ENCODE results near the gene PHPT1. TPM values are rescaled to one million over a fixed set of nuclear protein-coding genes. Genes with fewer than 3 reads are reported as not detected.
"Not testable (repeated sequence)": the region's sequence is repeated elsewhere in the genome, so short reads cannot be mapped to it uniquely, and the experiment has no call there.

PHPT1 gene
- total and polyA plus RNA-seq, 2 experiments from 2014 or later = 86.2 to 437 TPM

DNA sequence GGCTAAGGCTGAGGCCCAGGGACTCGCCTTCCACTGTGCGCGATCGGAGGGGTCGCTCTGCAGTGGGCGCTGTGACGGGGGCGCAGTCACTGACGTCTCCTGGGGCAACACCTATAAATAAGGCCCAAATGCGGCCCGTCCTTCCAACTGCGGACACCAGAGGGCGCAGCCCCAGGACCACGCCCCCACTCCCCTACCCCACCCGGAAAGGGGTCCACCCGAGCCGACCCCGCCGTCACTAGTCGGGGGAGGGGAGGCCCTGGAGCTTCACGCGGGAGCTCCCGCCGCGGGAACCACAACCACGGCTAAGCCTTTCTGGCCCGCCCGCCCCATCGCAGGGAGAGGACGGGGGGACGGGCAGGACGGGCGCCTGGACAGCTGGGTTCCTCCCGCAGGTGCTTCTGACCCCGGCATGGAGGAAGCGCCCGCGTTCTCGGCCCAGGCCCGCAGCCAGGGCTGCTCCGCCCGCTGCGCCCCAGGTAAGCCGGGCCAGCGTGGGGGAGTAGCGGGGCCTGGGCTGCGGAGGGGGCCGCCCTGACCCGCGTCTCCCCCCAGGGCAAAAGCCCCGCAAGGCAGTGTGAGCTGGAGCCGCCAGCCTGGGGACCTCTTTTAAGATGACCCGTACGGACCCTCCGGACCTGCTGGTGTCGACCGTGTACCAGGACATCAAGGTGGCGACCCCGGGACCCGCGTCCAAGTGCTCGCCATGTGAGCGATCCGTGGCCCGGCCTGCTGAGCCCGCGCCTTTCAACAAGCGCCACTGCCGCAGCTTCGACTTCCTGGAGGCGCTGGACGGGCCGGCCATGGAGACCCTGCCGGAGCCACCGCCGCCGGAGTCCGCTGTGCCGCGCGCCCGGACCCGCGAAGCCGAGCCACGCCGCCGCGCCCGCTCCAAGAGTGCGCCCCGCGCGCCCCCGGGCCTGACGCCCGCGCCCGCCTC, 5.1 kb upstream of the PHPT1 start:
- H3K79me2 ChIP-seq (replicated peaks; ENCODE audit: insufficient read depth); H3K36me3 ChIP-seq (ENCODE audit: insufficient read depth); H2AFZ ChIP-seq; H3K36me3 Mint-ChIP-seq (ENCODE audit: low read depth); H3K9me3 Mint-ChIP-seq; H4K20me1 ChIP-seq (replicated peaks; ENCODE audit: insufficient read depth); H3K9me2 ChIP-seq (ENCODE audit: insufficient read depth); H3K27ac ChIP-seq (ENCODE audit: low read depth); H3F3A ChIP-seq (replicated peaks; ENCODE audit: low read depth); H3K27ac Mint-ChIP-seq: not testable (repeated sequence)
- H3K4me3 Mint-ChIP-seq = peak overlapping the region; percentile 54; the same call in 2 of the 3 replicates
- TF ChIP-seq CREB1 (CRISPR knock-in tag; IDR thresholded peaks at IDR 0.05; ENCODE audit: low read depth) (peak; percentile 49; the same call in 1 of the 2 replicates), CTCF (conservative IDR thresholded peaks at IDR 0.05; ENCODE audit: low read depth in 2 of 2) (peak; percentile 49 to 51)
- peak overlapping the region; percentile 46; the same call in 1 of the 2 replicates for H3K4me3 ChIP-seq
- H3K27me3 Mint-ChIP-seq (ENCODE audit: insufficient read depth, low read depth, poor library complexity) = peaks cover 53% of the 10 kb centered on the region
- DNase-seq (ENCODE audit: low spot score) = peak; percentile 70
- peak; percentile 1 for ATAC-seq
- H3K27me3 ChIP-seq (ENCODE audit: insufficient read depth) = peaks cover 13% of the 10 kb centered on the region
- H3K4me1 ChIP-seq (ENCODE audit: insufficient read depth) = peaks cover 15% of the 10 kb centered on the region; the same call in 1 of the 2 replicates
- H3K4me1 Mint-ChIP-seq = peaks cover 26% of the 10 kb centered on the region
- peak overlapping the region; percentile 64; the same call in 1 of the 2 replicates for H3K4me2 ChIP-seq

DNA sequence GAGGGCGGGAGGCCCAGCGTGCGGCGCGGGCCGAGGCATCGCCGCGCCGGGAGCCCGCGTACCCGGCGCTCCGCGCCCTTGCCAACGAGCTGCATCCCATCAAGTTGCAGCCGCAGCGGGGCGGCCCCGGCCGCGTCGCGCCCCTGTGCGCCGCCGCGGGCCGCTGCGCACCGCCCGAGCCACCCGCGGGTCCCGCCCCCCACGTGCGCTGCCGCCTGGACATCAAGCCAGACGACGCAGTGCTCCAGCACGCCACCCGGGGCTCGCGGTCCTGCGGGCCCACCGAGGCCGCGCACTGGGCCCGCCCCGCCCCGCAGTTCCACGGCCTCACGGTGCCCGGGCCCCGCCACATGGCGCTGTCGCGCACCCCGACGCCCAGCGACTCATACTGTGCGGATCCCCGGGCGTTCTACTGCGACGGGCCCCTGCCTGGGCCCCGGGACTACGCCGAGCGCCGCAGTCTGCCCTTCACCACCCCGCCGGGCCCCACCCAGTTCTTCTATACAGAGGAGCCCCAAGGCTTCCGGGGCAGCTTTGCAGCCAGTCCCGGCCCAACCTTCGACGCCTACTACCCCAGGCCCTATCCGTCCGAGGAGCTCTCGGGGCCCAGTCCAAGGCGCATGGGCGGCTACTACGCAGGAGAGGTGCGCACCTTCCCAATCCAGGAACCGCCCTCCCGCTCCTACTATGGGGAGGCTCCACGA, 4.3 kb upstream of the PHPT1 start:
- peaks cover 13% of the 10 kb centered on the region for H3K27me3 ChIP-seq (ENCODE audit: insufficient read depth)
- H3F3A ChIP-seq (replicated peaks; ENCODE audit: low read depth) = 0 out of 2 replicates have a peak, but pooled peaks cover 5% of the 10 kb centered on the region
- no peak overlapping the region for H3K27ac ChIP-seq (ENCODE audit: low read depth)
- 0 out of 2 replicates have a peak, but pooled peaks cover 3% of the 10 kb centered on the region for H4K20me1 ChIP-seq (replicated peaks; ENCODE audit: insufficient read depth)
- H3K27me3 Mint-ChIP-seq (ENCODE audit: insufficient read depth, low read depth, poor library complexity) = peaks cover 50% of the 10 kb centered on the region
- no peak for TF ChIP-seq ETS1 (IDR thresholded peaks at IDR 0.05)
- no peak for TF ChIP-seq ZNF462 (CRISPR knock-in tag; IDR thresholded peaks at IDR 0.05)
- TF ChIP-seq EZH2 (IDR thresholded peaks at IDR 0.05; ENCODE audit: low read depth, unreplicated experiment) = no peak
- no peak for TF ChIP-seq NANOG (IDR thresholded peaks at IDR 0.05; ENCODE audit: borderline replicate concordance)
- TF ChIP-seq ZNF331 (CRISPR knock-in tag; IDR thresholded peaks at IDR 0.05; ENCODE audit: low read depth) = no peak
- TF ChIP-seq POLR2AphosphoS5 (IDR thresholded peaks at IDR 0.05; ENCODE audit: low read depth) = no peak
- TF ChIP-seq ZNF114 (CRISPR knock-in tag; IDR thresholded peaks at IDR 0.05) = no peak
- no peak for TF ChIP-seq CREB1 (CRISPR knock-in tag; IDR thresholded peaks at IDR 0.05; ENCODE audit: low read depth)
- TF ChIP-seq JUNB (IDR thresholded peaks at IDR 0.05; ENCODE audit: unreplicated experiment) = no peak
- H3K4me3 ChIP-seq = no peak overlapping the region
- H3K4me1 ChIP-seq (ENCODE audit: insufficient read depth) = peaks cover 15% of the 10 kb centered on the region; the same call in 1 of the 2 replicates
- H3K4me3 Mint-ChIP-seq = no peak overlapping the region
- no peaks in the 10 kb centered on the region for H3K36me3 ChIP-seq (ENCODE audit: insufficient read depth)
- H3K4me1 Mint-ChIP-seq = peaks cover 20% of the 10 kb centered on the region
- ATAC-seq (no peak), DNase-seq (ENCODE audit: low spot score) (peak; percentile 47)
- H3K27ac Mint-ChIP-seq = no peak overlapping the region
- H3K79me2 ChIP-seq (replicated peaks; ENCODE audit: insufficient read depth) = no peaks in the 10 kb centered on the region
- no peaks in the 10 kb centered on the region; the same call in 2 of the 3 replicates for H3K9me3 Mint-ChIP-seq
- H3K4me2 ChIP-seq = no peak overlapping the region
- H3K9me2 ChIP-seq (ENCODE audit: insufficient read depth) = no peaks in the 10 kb centered on the region
- no peak overlapping the region for H2AFZ ChIP-seq
- H3K36me3 Mint-ChIP-seq (ENCODE audit: low read depth) = peaks cover 3% of the 10 kb centered on the region

Measured in GM23338 (cell line).